Measurements from ENCODE around the gene MEF2C.

- TF ChIP-seq POLR2AphosphoS5 (IDR thresholded peaks at IDR 0.05; ENCODE audit: low read depth, low read length) (no peak), POLR2A (IDR thresholded peaks at IDR 0.05; ENCODE audit: low read depth, low read length) (no peak), TAF1 (IDR thresholded peaks at IDR 0.05; ENCODE audit: borderline replicate concordance, low read depth, low read length) (no peak)
Measured at GRCh38 chr5:88792144-88792840, 90.7 kb downstream of the MEF2C start.
